ENCODE data around the gene ATG2A.

Gene ATG2A

DNA sequence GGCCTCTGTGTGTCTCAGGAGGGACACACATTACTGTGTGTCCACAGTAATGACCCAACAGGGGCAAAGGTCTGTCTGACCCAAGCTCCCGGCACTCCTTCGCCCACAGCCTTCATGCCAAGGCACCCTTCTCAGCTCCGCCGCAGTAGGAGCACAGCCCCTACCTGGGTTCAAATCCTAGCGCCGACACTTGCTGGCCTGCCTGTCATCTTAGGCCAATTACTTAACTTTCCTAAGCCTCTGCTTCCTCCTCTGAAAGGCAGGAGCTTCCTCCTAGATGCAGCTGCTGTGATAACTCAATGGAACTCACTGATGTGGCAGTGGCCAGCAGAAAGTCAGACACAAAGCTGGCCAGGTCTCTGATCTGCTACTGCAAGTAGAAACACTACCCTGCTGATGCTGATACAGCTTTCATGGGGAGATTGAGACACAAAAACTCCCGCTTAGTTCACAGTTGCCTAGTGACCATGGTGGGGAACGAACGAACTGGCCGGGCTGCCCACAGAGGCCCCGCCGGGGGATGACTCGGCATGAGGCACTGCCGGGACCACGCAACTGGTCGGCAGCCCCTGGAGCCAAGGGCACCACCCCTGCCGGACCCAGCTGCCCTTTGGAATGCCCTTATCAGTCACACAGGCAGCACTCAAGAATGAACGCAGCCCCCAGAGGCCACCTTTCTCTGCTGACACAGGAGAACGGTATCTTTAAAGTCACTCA is 46.7 kb downstream of the ATG2A start:
- peak; percentile 68 for DNase-seq (ENCODE audit: low read depth, low spot score)

DNA sequence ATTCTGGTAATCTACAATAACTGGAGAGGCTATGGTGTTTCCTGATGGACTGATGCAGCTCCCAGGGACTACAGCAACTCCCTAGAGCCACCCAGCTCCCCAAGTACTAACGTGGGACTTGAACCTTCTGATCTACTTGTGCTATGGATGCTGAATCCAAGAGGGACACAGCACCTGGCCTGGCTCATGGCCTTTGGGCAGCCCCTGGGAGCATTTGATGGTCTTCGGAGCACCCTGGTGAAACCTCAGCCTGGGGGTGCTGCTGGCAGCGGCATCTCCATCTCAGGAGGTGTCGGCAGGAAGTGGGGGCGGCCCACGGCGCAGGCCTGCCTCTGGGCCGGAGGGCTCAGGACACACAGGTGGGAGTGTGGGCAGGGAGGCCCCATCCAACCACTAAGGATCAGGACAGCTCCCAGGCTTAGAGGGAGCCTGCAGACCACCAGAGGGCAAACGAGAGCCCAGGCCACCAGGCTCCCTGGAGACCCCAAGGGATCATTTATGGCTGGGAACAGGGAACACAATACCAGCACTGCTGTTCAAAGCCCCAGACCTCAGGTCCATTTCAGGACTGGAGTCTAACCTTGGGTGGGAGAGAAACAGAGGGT is 47.3 kb downstream of the ATG2A start:
- DNase-seq (ENCODE audit: low read depth, low spot score), result peak; percentile 65

DNA sequence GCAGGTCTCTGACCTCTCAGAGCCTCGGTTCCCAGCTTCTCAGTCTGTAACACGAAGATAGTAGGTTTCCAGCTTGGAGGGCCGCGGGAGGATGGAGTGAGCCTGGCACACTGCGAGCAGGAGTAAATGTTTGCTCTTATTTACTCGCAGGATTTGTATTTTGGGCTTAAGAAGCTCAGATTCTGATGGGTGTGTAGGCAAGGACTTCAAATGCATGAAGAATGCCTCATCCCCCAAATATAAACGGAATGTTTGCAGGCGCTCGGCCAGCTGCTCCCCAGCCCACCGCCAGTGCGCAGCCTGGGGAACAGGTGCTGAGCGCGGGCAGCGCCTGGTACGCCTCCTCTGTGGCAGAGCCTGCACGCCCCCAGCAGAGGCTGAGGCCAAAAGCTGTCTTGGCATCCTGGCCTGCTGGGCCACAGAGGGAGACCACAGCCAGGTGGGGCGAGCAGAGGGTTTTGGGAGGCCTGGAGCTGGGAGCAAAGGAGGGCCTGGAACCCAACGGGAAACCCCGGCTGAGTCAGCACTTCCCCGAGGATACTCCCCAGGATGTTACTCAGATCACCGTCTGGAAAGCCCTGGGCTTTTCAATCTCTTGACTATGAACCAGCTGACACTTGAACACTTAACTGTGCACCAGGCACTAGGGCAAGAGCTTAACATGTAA is 48.0 kb downstream of the ATG2A start:
- DNase-seq (ENCODE audit: low read depth, low spot score), result no peak

GRCh38 chr11:64867748-64868462 is 49.1 kb downstream of the ATG2A start:
- no peak for DNase-seq (ENCODE audit: low read depth, low spot score)

GRCh38 chr11:64866173-64866491 is 50.9 kb downstream of the ATG2A start:
- no peak for DNase-seq (ENCODE audit: low read depth, low spot score)

DNA sequence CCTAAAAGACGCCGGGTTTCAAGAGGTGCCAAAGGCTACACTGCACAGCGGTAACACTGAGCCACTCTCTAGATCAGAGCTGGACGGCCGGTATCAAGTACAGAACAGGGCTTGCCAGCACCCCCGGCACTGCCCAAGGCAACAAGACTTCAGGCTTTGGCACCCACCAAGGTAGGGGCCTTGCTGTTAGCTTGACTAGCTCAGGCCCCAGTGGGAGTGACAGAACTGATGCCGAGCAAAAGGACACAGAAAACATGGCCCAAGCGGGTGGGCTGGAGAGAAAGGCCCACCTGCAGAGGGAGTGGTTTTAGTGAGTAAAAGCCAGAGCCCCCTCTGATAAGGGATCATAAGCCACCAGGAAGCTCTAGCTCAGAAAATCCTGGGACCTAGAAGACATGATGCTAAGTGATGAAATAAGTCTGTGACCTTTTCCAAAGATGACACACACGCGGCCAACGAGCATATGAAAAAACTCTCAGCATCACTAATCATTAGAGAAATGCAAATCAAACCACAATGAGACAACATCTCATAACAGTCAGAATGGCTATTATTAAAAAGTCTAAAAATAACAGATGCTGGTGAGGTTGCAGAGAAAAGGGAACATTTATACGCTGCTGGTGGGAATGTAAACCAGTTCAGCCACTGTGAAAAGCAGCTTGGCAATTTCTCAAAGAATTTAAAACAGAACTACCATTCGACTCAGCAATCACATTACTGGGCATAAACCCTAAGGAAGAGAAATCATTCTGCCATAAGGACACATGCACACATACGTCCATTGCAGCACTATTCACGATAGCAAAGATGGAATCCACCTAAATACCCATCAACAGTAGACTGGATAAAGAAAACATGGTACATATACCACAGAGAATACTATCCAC is 51.5 kb downstream of the ATG2A start:
- DNase-seq (ENCODE audit: low read depth, low spot score), result no peak

GRCh38 chr11:64864473-64865285 is 52.3 kb downstream of the ATG2A start:
- peak; percentile 47 for DNase-seq (ENCODE audit: low read depth, low spot score)

GRCh38 chr11:64864135-64864472 is 52.9 kb downstream of the ATG2A start:
- DNase-seq (ENCODE audit: low read depth, low spot score), result no peak

DNA sequence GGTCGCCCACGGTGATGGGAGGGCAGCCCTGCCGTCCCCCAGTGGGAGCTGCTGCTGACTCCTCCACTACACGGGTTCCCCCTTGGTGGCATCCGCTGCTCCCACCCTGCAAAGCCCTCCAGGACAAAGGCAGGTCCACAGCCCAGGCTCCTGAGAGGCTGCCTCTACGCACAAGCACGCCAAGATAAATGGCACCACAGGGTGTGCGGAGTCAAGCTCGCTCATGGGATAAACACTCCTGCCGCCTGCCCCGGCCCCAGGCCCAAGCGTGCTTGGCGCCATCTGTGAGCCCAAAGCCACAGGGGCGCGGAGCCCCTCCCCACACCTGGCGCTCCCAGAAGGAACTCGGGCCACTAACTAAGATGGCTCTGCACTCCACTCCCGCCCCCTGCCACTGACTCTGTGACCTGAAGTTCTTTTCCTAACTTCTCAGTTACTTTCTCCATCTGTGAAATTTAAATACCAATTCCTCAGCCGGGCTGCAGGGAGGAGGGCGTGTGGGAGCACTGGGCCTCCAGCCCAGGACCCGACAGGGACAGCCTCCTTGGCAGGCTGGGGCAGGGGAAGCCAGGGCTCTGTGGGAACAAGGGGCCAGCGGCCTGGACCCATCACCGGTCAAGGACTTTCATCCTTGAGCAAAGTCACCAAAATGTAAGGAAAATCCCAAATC is 53.5 kb downstream of the ATG2A start:
- peak; percentile 50 for DNase-seq (ENCODE audit: low read depth, low spot score)

DNA sequence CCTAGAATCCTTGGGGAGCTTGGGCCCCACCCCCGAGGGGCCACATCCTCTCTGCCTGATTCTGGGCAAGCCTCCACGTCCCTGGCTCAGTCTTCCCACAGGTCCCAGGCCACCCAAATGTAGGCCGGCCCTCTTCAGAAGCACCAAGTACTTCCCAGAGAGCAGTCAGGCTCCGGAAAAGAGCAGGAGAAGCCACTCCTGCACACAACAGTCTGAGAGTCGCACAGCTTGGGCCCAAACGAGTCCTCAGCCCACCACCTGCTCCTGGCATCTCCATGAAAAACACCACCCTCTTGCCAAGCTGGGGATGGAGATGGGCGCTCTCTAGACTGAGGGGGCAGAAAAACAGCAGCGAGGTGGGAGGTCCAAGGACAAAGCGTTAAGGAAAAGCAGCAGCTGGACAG is 54.0 kb downstream of the ATG2A start:
- no peak for DNase-seq (ENCODE audit: low read depth, low spot score)

- no peak for DNase-seq (ENCODE audit: low read depth, low spot score)
Observed at GRCh38 chr11:64861227-64861975, 55.6 kb downstream of the ATG2A start.

DNA sequence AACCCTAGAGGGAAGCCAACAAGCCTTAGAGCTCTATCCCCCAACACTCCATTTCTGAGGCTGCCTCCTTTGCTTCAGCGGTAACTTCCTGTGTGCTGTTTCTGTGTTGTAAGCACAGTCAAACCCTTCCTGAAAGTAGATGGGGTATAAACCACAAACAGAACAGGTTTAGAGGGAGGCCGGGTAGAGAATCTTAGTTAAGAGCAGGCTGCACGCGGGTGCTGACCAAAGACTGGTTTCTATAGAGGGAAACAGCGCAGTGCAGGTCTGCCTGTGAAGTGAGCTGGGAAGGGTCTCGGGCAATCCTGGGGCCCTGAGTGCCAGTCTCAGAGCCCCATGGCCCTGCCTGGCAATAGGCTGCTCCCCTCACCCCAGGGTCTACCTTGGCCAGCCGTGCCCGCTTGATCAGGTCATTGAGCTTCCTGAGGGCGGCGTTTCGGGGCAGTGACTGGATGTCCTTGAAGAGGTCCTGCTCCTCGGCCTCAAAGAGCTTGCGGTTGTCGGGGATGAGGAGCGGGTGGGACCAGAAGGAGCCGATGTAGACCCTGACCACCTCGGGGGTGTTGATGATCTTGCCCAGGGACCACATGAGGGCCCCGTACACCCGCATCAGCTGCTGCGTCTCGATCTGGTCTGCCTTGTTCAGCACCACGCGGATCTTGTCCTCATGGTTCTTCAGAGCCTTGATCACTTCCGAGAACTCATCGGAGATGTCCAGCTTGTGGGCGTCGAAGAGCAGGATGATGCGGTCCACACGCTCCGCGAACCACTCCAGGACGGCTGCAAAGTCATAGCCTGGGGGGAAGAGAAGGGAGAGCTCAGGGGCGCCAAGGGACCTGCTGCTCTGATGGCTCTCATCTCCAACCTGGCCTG is 57.2 kb downstream of the ATG2A start:
- DNase-seq (ENCODE audit: low read depth, low spot score), result no peak

GRCh38 chr11:64858467-64859263 is 58.3 kb downstream of the ATG2A start:
- DNase-seq (ENCODE audit: low read depth, low spot score), result no peak

GRCh38 chr11:64857485-64857884 is 59.5 kb downstream of the ATG2A start:
- no peak for DNase-seq (ENCODE audit: low read depth, low spot score)

- peak; percentile 61 for DNase-seq (ENCODE audit: low read depth, low spot score)
Observed at GRCh38 chr11:64856382-64857227, 60.4 kb downstream of the ATG2A start.

DNA sequence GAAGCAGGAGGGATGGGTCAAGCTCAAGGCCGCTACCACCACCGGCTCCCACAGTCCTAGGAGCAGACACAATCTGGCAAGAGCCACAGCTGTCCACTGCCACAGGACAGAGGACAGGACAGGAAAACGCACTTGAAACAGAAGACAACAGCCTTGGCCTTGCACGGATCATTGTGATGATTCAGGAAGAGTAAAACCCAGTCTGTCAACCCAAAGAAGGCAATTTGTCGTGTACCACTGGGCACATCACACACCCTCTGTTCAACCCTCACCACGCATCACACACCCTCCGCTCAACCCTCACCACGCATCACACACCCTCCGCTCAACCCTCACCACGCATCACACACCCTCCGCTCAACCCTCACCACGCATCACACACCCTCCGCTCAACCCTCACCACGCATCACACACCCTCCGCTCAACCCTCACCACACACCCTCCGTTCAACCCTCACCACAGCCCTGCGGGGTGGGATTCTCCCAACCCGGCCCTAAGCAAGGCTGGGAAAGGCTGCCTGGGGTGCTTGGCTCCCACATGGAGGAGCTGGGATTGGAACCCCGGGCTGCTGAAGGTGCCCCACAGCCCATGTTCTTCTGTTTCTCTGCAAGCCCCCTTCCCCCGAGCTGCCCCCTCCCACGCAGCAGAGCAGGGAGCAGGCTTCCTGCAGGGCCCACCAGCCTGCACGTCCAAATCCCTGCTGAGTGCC is 61.3 kb downstream of the ATG2A start:
- DNase-seq (ENCODE audit: low read depth, low spot score), result no peak
